ENCODE results near the gene AFMID. TPM values are rescaled to one million over a fixed set of nuclear protein-coding genes. Genes with fewer than 3 reads are reported as not detected.

Gene AFMID
- total and polyA plus RNA-seq, 2 of the 13 experiments (the other 11 are each of a cell fraction or from before 2014, with no cell fraction given) = 249 to 270 TPM

DNA sequence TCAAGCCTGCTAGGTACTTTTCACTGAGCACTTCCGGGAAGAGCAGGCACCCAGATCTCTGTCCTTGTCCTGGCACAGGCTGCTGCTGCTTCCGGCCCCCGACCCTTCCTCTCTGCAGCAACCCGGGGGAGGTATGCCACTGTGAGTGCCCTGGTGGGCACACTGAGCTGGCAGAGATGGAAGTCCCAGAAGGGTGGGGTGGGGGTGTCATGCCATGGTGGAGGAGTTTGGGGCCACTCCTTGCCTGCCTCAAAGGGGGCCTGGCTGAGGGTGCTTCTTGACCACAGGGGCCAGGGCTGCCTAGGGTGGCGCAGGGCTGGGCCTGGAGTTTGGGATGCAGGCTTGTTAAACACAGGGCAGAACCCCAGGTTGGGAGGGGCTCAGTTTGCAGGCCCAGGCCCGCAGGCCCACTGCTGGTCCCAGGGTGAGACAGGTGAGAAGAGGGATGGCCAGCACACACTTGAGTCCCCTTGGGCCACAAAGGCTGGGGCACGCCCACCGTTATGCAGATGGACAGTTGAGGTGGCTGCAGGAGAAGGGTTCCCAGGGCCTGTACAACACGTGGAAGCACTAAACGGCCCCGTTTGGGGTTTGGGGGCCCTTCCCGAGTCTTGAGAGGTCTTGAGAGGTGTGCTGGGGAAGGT lies 53.0 kb downstream of the AFMID start:
- 33% methylated on average over 10 of the region's 12 CpGs for WGBS (ENCODE audit: low lambda C conversion rate)
- no peak for FAIRE-seq
- Histone ChIP-seq H3K79me2 (ENCODE audit: insufficient read depth, low read length) (no peaks in the 10 kb centered on the region), H3K9me3 (ENCODE audit: low read length) (no peaks in the 10 kb centered on the region), H3K27me3 (ENCODE audit: control insufficient read depth in 1 of 2, insufficient read depth in 2 of 2, low read length in 2 of 2) (peaks cover 8 to 43% of the 10 kb centered on the region in 2 experiments; a peak in 4 of 5 replicates), H4K20me1 (ENCODE audit: insufficient read depth, low read length) (no peaks in the 10 kb centered on the region), H3K4me1 (ENCODE audit: insufficient read depth, low read length) (peaks cover 53% of the 10 kb centered on the region), H3K27ac (ENCODE audit: extremely low read length, insufficient read depth, low read length) (no peak overlapping the region), H2AFZ (ENCODE audit: low read length) (no peak overlapping the region), H3K4me3 (replicated peaks in 1 of 3; ENCODE audit: insufficient read depth in 1 of 3, low read depth in 2 of 3, low read length in 3 of 3) (no peak overlapping the region), H3K36me3 (replicated peaks in 1 of 2; ENCODE audit: control insufficient read depth in 1 of 2, insufficient read depth in 2 of 2, low read length in 2 of 2) (no peaks in the 10 kb centered on the region), H3K4me2 (ENCODE audit: low read depth, low read length) (no peak overlapping the region), H3K9ac (ENCODE audit: insufficient read depth, low read depth, low read length) (no peak overlapping the region)
- ChIA-PET POLR2A (interaction anchor here (1.9 kb wide), 1 partner anchor 8 kb away, joined by 6 read pairs; the partner anchor contains the start of gene TMEM235), CTCF (ENCODE audit: low intra/inter-chr PET ratio, low total read pairs) (no interaction called here)
- DNase-seq (ENCODE audit: low spot score) = no peak
- intact Hi-C loops (cut with micrococcal nuclease; ENCODE audit: unreplicated experiment) = loop anchor here (10.0 kb wide), 1 partner anchor 1025 kb away; no protein-coding TSS in a partner anchor
- TF ChIP-seq GATA4 (IDR thresholded peaks at IDR 0.05; ENCODE audit: borderline replicate concordance, low read depth) (no peak), ZSCAN31 (CRISPR knock-in tag; IDR thresholded peaks at IDR 0.05; ENCODE audit: low read depth) (no peak), HNRNPL (IDR thresholded peaks at IDR 0.05; ENCODE audit: low read depth, low read length) (0 out of 2 replicates have a peak, but pooled peaks have one; percentile 62), ZC3H4 (CRISPR knock-in tag; IDR thresholded peaks at IDR 0.05; ENCODE audit: borderline replicate concordance) (no peak), HIVEP1 (CRISPR knock-in tag; IDR thresholded peaks at IDR 0.05) (0 out of 2 replicates have a peak, but pooled peaks have one; percentile 31), ZNF816 (CRISPR knock-in tag; IDR thresholded peaks at IDR 0.05; ENCODE audit: borderline replicate concordance) (no peak), KDM3A (CRISPR knock-in tag; IDR thresholded peaks at IDR 0.05; ENCODE audit: low read depth) (no peak), PAF1 (CRISPR knock-in tag; IDR thresholded peaks at IDR 0.05) (no peak), TBL1XR1 (IDR thresholded peaks at IDR 0.05; ENCODE audit: borderline replicate concordance, low read length, partially characterized antibody) (no peak), ZNF614 (CRISPR knock-in tag; IDR thresholded peaks at IDR 0.05; ENCODE audit: borderline replicate concordance) (no peak)
- no peak for ATAC-seq
- BruUV-seq (replicated peaks) = no TSS peak
- in situ Hi-C loops (cut with HindIII; ENCODE audit: extremely low pct_ligation_motif_present, low pct_unique_long_range_greater_than_20kb) = no loop called here

Measured in HepG2 (cell line).